Prostate gland (tissue), 2 donors: ENCODE data around the gene ZNF598. TPM values are rescaled to one million over a fixed set of nuclear protein-coding genes. Genes with fewer than 3 reads are reported as not detected.
"Not testable (repeated sequence)": the region's sequence is repeated elsewhere in the genome, so short reads cannot be mapped to it uniquely, and the experiment has no call there.

Experiments used
- DNase-seq: peaks from one replicate; pipeline ENCODE4 v3.0.0-alpha.2; 2019; ENCODE audit warnings: low spot score
- H3K27ac ChIP-seq, 2 donors: fragments of 200-600 bp; sonication (generic); 2 replicates each; pipeline ENCODE4 v1.5.1; 2017 to 2019
- H3K27me3 ChIP-seq: fragments of 200-600 bp; sonication (generic); replicated peaks from 2 replicates; pipeline ENCODE4 v1.5.1; 2019; ENCODE audit not compliant: insufficient read depth
- H3K36me3 ChIP-seq, 2 donors: fragments of 200-600 bp; sonication (generic); 1 replicate in 1 of 2; 2 replicates in 1 of 2; pipeline versions ENCODE4 v1.5.1 to v1.8.1; 2017 to 2019
- H3K4me1 ChIP-seq: fragments of 200-600 bp; sonication (generic); replicated peaks from 2 replicates; pipeline ENCODE4 v1.5.1; 2019
- H3K4me3 ChIP-seq, 2 donors: fragments of 200-600 bp; sonication (generic); 2 replicates each; pipeline ENCODE4 v1.5.1; 2017 to 2019
- H3K9me3 ChIP-seq: fragments of 200-600 bp; sonication (generic); 2 replicates; pipeline ENCODE4 v1.5.1; 2017
- CTCF ChIP-seq, 4 experiments: fragments of 200-600 bp in 2 of 4; fragments of 450-650 bp in 2 of 4; sonication (generic) in 2 of 4; IDR thresholded peaks; 1 replicate in 3 of 4; 2 replicates in 1 of 4; pipeline ENCODE4 v1.5.1; 2016 to 2019; ENCODE audit warnings: antibody characterized with exemption in 4 of 4, mild to moderate bottlenecking in 2 of 4, moderate library complexity in 2 of 4
- POLR2A ChIP-seq: fragments of 450-650 bp; IDR thresholded peaks from one replicate; pipeline ENCODE4 v1.6.1; 2016; ENCODE audit warnings: antibody characterized with exemption, mild to moderate bottlenecking
- POLR2AphosphoS5 ChIP-seq: sonication (generic); formaldehyde crosslinking; IDR thresholded peaks from one replicate; pipeline ENCODE4 v1.6.1; 2017; ENCODE audit warnings: antibody characterized with exemption
- WGBS: methylation state at CpG from one replicate; pipeline ENCODE4 v1.1.5; 2018; 5-methylcytosine and 5-hydroxymethylcytosine counted together
- intact Hi-C: fragments of 100-400 bp; cut with DNase I; formaldehyde crosslinking; loops from one replicate; pipeline ENCODE4 v1.14.2; 2022
- total RNA-seq, 2 donors: library from RNA; depleted of rRNA; stranded (reverse); fragments of >200 nt; gene quantifications; one replicate each; pipeline ENCODE4 v1.1.0, GENCODE V29; 2016

Gene ZNF598
- total RNA-seq, 2 donors from 2014 or later = 30.7 to 74.3 TPM

- intact Hi-C loops = no loop called here
- WGBS = 71% methylated on average over 23 of the region's 24 CpGs
- Histone ChIP-seq H3K27me3 (peaks cover 4% of the 10 kb centered on the region), H3K9me3 (no peaks in the 10 kb centered on the region), H3K27ac (no peak overlapping the region), H3K36me3 (no peaks in the 10 kb centered on the region), H3K4me1 (peaks cover 6% of the 10 kb centered on the region), H3K4me3 (no peak overlapping the region)
- TF ChIP-seq CTCF (IDR thresholded peaks at IDR 0.05) (no peak), POLR2A (peak; percentile 15), POLR2AphosphoS5 (no peak)
- no peak for DNase-seq
Measured at GRCh38 chr16:2015117-2015946, 5.7 kb upstream of the ZNF598 start.

GRCh38 chr16:2013527-2013926 lies 3.9 kb upstream of the ZNF598 start:
- WGBS = 81% methylated on average over 15 of the region's 15 CpGs
- H3K9me3 ChIP-seq = no peaks in the 10 kb centered on the region
- intact Hi-C loops = no loop called here
- TF ChIP-seq POLR2A = no peak
- TF ChIP-seq POLR2AphosphoS5 = no peak
- TF ChIP-seq CTCF (IDR thresholded peaks at IDR 0.05) = no peak
- H3K27me3 ChIP-seq = no peaks in the 10 kb centered on the region
- no peaks in the 10 kb centered on the region for H3K36me3 ChIP-seq
- no peak overlapping the region for H3K4me3 ChIP-seq
- H3K4me1 ChIP-seq = peaks cover 9% of the 10 kb centered on the region
- DNase-seq = no peak
- no peak overlapping the region for H3K27ac ChIP-seq

GRCh38 chr16:2011726-2012125 lies 2.1 kb upstream of the ZNF598 start:
- DNase-seq, intact Hi-C loops, H3K27ac ChIP-seq, H3K4me3 ChIP-seq, H3K36me3 ChIP-seq, H3K27me3 ChIP-seq, H3K9me3 ChIP-seq: not testable (repeated sequence)
- peaks cover 24% of the 10 kb centered on the region for H3K4me1 ChIP-seq
- WGBS = 83% methylated on average over 9 of the region's 9 CpGs

GRCh38 chr16:2009164-2009711 lies 383 bp downstream of the ZNF598 start:
- Histone ChIP-seq H3K4me1 (peaks cover 25% of the 10 kb centered on the region), H3K27me3 (no peaks in the 10 kb centered on the region), H3K27ac (peak overlapping the region; percentile 69 to 79), H3K36me3 (no peaks in the 10 kb centered on the region), H3K9me3 (no peaks in the 10 kb centered on the region), H3K4me3 (peak overlapping the region; percentile 93 to 96)
- WGBS = 0% methylated on average over 17 of the region's 55 CpGs
- TF ChIP-seq CTCF (IDR thresholded peaks at IDR 0.05) (no peak), POLR2AphosphoS5 (no peak), POLR2A (no peak)
- intact Hi-C loops = no loop called here
- no peak for DNase-seq

- WGBS = 2% methylated on average over 23 of the region's 23 CpGs
- intact Hi-C loops = no loop called here
Measured at GRCh38 chr16:2008631-2009163, 924 bp downstream of the ZNF598 start.

More at GRCh38 chr16:2008631-2009163, 924 bp downstream of the ZNF598 start:
- Histone ChIP-seq H3K4me3 (peak overlapping the region; percentile 93 to 96), H3K27me3 (no peaks in the 10 kb centered on the region), H3K9me3 (no peaks in the 10 kb centered on the region), H3K36me3 (no peaks in the 10 kb centered on the region), H3K4me1 (peaks cover 29% of the 10 kb centered on the region), H3K27ac (peak overlapping the region; percentile 69 to 79)
- DNase-seq = no peak
- TF ChIP-seq POLR2A (no peak), POLR2AphosphoS5 (no peak), CTCF (IDR thresholded peaks at IDR 0.05) (no peak)
